NCI-H82 (cell line): ENCODE results near the gene ZNF571.

Experiments
- DNase-seq: peaks from one replicate; lab custom pipeline; 2025; lab: John Stamatoyannopoulos, UW

ZNF571 gene

DNA sequence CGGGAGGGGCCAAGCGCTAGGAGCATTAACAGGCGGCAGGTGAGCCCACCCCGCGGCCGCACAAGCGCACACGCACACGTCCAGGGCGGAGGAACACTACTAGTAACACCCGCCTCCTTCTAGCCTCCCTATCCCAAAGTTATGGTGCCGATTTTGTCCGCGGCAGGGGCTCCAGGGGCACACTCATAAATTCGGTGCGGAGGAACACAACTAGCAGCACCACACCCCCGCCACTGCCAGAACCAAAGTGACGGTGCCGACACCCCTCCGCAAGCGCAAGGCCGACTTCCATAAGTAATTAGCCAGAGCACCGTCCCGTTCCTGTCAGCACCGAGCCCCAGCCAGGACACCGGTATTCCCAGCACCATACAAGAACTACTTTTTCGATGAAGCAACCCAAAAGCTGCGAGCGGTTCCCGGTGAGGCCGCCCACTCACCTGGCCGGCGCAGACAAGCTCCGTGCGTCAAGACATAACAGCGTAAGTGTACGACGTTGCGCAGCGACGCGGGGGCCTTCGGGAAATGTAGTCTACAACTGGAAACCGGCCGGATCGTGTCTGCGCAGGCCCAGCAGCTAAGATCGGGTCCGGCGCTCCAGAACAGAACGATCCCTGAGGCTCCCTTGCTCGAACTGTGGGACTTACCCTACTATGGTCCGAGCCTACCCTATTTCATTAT, at the start of gene ZNF571, which contains the start of gene ZNF540:
ZNF571 (minus strand) TSS at position 489 of the 678 bp plus-strand sequence. CDS start 8,116 bp downstream, outside the sequence.
ZNF540 (plus strand) TSS at position 573 of the 678 bp plus-strand sequence. CDS start 3,572 bp downstream, outside the sequence.
- DNase-seq, result peak; percentile 96

- DNase-seq, result no peak
Measured at GRCh38 chr19:37635076-37636056, 40.8 kb upstream of the ZNF571 start.

GRCh38 chr19:37594982-37595382, 390 bp upstream of the ZNF571 start:
- DNase-seq, result no peak

- DNase-seq, result no peak
Measured at GRCh38 chr19:37593996-37594303, 642 bp downstream of the ZNF571 start.

DNA sequence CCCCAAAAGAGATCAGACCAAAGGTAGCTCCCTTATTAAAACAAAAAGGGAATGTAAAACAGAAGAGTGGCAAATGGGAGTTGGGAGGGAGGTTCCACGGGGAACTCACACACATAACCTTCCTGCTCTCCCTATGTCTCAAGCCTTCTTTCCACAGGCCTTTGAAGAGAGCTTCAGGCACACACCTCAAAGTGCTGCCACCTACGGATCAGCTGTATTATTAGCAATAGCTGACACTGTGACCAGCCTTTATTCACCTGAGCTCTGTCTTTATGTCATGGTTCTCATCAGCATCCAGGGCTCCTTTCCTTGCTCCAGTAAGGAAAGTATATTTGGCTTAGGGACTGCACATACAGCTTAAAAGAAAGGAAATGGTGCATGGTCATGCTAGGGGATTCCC, 11.3 kb downstream of the ZNF571 start:
- DNase-seq, result peak; percentile 7

DNA sequence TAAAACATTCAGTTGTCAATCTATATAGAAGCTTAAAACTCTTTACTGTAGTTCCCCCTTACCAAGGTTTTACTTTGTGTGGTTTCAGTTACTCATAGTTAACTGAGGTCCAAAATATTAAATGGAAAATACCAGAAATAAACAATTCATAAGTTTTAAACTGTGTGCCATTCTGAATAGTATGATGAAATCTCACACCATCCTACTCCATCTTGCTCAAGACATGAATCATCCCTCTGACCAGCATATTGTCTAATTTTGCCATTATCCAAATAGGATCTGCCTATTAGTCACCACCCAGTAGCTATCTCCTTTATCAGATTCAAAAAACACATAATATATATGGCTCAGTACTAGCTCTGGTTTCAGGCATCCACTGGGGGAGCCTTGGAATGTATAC, 22.4 kb downstream of the ZNF571 start:
- no peak for DNase-seq

DNA sequence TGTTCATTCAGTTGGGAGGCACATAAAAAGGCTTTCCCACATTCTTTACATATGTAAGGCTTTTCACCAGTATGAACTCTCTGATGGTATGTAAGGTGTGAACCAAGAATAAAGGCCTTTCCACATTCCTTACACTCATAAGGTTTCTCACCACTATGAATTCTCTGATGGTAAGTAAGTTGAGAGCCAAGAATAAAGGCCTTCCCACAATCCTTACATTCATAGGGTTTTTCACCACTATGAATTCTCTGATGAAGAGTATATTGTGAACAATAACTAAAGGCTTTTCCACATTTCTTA, 29.3 kb downstream of the ZNF571 start:
- no peak for DNase-seq

DNA sequence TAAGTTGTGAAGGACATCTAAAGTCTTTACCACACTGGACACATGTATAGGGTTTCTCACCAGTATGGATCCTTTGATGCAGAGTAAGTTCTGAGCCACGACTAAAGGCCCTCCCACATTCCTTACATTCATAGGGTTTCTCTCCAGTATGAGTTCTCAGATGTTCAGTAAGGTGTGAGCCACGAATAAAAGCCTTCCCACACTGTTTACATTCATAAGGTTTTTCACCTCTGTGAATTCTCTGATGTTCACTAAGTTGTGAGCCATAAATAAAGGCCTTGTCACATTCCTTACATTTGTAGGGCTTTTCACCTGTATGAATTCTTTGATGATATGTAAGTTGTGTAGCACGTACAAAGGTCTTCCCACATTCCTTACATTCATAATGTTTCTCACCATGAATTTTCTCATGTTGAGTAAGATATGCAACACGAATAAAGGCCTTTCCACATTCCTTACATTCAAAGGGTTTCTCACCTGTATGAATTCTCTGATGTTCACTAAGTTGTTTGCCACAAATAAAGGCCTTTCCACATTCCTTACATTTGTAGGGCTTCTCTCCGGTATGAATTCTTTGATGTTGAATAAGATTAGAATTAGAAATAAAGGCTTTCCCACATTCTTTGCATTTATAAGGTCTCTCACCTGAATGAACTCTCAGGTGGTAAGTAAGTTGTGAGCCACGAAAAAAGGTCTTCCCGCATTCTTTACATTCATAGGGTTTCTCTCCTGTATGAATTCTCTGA, 29.8 kb downstream of the ZNF571 start:
- DNase-seq, result no peak

DNA sequence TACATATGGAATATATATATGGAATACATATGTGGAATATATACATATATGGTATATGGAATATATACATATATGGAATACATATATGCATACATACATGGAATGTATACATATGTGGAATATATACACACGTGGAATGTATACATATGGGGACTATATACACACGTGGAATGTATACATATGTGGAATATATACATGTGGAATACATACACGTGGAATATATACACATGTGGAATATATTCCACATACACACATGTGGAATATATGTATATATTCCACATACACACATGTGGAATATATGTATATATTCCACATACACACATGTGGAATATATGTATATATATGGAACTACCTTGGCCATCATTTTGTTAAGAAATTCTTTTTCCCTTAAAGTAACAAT, 31.1 kb downstream of the ZNF571 start:
- DNase-seq, result no peak

DNA sequence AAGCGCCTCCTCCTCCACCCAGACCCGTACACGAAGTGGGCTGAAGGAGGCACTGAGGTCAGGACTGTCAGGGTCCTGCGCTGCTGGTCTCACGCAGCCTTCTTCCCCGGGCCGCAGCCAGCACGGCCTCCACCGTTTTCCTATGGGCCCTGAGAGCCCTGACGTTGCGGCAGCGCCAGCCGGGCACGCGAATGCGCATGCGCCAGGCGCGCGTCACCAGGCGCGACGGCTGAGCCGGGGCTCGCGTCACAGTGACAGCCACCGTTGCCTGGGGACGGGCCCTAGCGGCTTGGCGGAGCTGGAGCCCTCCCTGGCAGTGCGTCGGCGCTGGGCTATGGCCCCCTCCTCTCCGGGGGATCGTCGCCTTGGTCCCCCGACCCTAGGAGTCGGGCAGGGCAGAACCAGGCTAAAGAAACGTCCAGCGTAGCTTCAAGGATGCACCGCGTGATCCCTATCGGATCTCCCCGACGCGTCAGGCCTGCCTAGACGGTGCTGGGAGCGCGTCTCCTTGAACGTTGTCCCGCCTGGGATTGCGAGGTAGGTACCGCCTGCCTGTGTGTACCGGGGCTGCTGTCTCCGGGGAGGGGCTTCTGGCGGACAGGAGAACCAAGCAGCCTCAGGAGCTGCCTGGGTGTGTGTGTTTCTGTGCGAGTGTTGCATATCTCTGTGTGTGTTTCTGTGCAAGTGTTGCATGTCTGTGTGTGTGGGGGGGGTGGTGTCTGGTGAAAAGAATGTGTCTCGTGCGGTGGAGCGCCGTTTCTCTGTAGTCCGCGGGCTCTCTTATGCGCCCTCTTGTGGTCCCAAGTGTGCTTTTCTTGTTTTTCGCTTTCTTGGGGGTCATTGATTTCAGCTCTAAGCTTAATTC, 43.2 kb downstream of the ZNF571 start:
- peak; percentile 52 for DNase-seq

- no peak for DNase-seq
Measured at GRCh38 chr19:37537391-37537947, 57.1 kb downstream of the ZNF571 start.

DNA sequence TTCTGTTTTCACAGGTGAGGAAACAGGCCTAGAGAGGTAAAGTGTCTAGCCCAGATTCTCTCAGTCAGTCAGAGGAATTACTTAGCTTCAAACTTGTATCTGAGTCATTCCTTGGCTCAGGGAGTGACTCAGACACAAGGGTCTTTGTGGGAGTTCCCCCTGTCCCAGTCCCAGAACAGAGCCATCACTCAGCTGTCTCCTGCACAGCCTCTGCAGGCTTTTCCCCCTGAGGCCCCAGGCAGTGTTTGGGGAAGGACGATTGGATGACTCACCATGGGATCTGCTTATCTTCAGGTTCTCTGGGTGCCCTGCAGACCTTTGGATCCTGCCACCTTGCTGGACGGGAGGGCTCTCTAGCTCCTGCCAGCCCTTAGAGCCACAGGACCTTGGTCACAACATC, 74.7 kb downstream of the ZNF571 start:
- no peak for DNase-seq
